ENCODE results near the gene TRIM52. TPM values are rescaled to one million over a fixed set of nuclear protein-coding genes. Genes with fewer than 3 reads are reported as not detected.

The TRIM52 gene
- total and polyA plus RNA-seq, 9 of the 15 experiments (the other 6 are each of a cell fraction or from before 2014, with no cell fraction given): 3.3 to 21.9 (median 13.5) TPM

DNA sequence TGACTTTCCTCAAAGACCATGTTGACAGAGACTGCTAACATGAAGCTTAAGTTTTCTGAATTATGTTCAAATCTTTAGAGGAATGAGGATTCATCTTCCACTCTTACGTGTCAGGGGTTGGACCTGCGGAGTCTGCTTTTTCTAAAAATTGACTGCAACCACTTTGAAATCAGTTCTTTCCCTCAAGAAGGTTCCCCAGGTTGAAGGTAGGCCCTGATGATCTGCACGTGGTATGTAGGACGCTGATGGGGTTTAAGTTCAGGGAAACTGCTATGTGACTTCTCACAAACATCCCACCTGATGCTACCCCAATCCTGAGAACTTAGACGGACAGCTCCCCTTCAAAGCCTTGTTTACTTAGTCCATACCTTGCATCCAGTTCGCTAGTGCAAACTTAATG is 24.5 kb downstream of the TRIM52 start (continued):
- TF ChIP-seq ZBTB40 (IDR thresholded peaks at IDR 0.05): no peak
- TF ChIP-seq ZBTB40 (CRISPR knock-in tag; IDR thresholded peaks at IDR 0.05): no peak
- TF ChIP-seq, protein P1, sequence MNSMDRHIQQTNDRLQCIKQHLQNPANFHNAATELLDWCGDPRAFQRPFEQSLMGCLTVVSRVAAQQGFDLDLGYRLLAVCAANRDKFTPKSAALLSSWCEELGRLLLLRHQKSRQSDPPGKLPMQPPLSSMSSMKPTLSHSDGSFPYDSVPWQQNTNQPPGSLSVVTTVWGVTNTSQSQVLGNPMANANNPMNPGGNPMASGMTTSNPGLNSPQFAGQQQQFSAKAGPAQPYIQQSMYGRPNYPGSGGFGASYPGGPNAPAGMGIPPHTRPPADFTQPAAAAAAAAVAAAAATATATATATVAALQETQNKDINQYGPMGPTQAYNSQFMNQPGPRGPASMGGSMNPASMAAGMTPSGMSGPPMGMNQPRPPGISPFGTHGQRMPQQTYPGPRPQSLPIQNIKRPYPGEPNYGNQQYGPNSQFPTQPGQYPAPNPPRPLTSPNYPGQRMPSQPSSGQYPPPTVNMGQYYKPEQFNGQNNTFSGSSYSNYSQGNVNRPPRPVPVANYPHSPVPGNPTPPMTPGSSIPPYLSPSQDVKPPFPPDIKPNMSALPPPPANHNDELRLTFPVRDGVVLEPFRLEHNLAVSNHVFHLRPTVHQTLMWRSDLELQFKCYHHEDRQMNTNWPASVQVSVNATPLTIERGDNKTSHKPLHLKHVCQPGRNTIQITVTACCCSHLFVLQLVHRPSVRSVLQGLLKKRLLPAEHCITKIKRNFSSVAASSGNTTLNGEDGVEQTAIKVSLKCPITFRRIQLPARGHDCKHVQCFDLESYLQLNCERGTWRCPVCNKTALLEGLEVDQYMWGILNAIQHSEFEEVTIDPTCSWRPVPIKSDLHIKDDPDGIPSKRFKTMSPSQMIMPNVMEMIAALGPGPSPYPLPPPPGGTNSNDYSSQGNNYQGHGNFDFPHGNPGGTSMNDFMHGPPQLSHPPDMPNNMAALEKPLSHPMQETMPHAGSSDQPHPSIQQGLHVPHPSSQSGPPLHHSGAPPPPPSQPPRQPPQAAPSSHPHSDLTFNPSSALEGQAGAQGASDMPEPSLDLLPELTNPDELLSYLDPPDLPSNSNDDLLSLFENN (IDR thresholded peaks at IDR 0.05; ENCODE audit: low read depth in 2 of 2, low read length in 2 of 2): no peak
- no peak for TF ChIP-seq TBP (optimal IDR thresholded peaks at IDR 0.05; ENCODE audit: low read depth, low read length)
- TF ChIP-seq NEUROD1 (IDR thresholded peaks at IDR 0.05; ENCODE audit: borderline replicate concordance, low read depth, low read length, partially characterized antibody): no peak
- TF ChIP-seq NCOA2 (IDR thresholded peaks at IDR 0.05; ENCODE audit: partially characterized antibody in 2 of 2): no peak
- no peak for TF ChIP-seq PATZ1 (CRISPR knock-in tag; IDR thresholded peaks at IDR 0.05; ENCODE audit: borderline replicate concordance)
- no peak for TF ChIP-seq ZNF75A (CRISPR knock-in tag; IDR thresholded peaks at IDR 0.05)
- no peak for TF ChIP-seq NFE2 (IDR thresholded peaks at IDR 0.05; ENCODE audit: low read depth)
- TF ChIP-seq POLR2AphosphoS5 (IDR thresholded peaks at IDR 0.05; ENCODE audit: control insufficient read depth, insufficient read depth, low read depth, low read length): peak; percentile 6; the same call in 1 of the 2 replicates
- no peak for TF ChIP-seq CREB5 (CRISPR knock-in tag; IDR thresholded peaks at IDR 0.05)
- TF ChIP-seq ZNF311 (CRISPR knock-in tag; IDR thresholded peaks at IDR 0.05): no peak
